ENCODE results near the gene PYGL. TPM values are rescaled to one million over a fixed set of nuclear protein-coding genes. Genes with fewer than 3 reads are reported as not detected.

The PYGL gene
- polyA plus RNA-seq, 1 donor (not counting 4 experiments of a cell fraction or from before 2014, with no cell fraction given): 331 TPM

- Histone ChIP-seq H3K27ac (ENCODE audit: control insufficient read depth, insufficient read depth, low read length) (peak overlapping the region; percentile 84), H3K9me1 (ENCODE audit: control insufficient read depth, extremely low read depth, insufficient read depth, low read length) (no peaks in the 10 kb centered on the region), H3K9me3 (ENCODE audit: control insufficient read depth, low read depth, low read length) (no peaks in the 10 kb centered on the region), H3K4me1 (ENCODE audit: control insufficient read depth, extremely low read depth, insufficient read depth, low read length) (peaks cover 41% of the 10 kb centered on the region), H3K79me2 (ENCODE audit: control insufficient read depth, insufficient read depth, low read length) (peaks cover 51% of the 10 kb centered on the region), H3K4me2 (ENCODE audit: control insufficient read depth, extremely low read depth, insufficient read depth, low read depth, low read length) (peak overlapping the region; percentile 81), H3K27me3 (ENCODE audit: control insufficient read depth, extremely low read depth, insufficient read depth, low read length) (no peaks in the 10 kb centered on the region), H3K4me3 (ENCODE audit: control insufficient read depth in 2 of 3, extremely low read depth in 1 of 3, insufficient read depth in 2 of 3, low read depth in 1 of 3, low read length in 3 of 3) (no peak overlapping the region), H3K36me3 (ENCODE audit: control insufficient read depth in 2 of 2, extremely low read depth in 1 of 2, insufficient read depth in 2 of 2, low read length in 2 of 2) (peaks cover 23 to 35% of the 10 kb centered on the region in 2 experiments), H3K9ac (ENCODE audit: control insufficient read depth, extremely low read depth, insufficient read depth, low read length) (peak overlapping the region; percentile 13), H4K20me1 (ENCODE audit: control insufficient read depth, extremely low read depth, insufficient read depth, low read length) (no peaks in the 10 kb centered on the region), H2AFZ (ENCODE audit: control insufficient read depth, low read length) (no peak overlapping the region)
- peak; percentile 65 for FAIRE-seq
- dilution Hi-C loops (cut with MboI; ENCODE audit: extremely low pct_ligation_motif_present, low sequenced_read_pairs): no loop called here
- TF ChIP-seq, protein P1, sequence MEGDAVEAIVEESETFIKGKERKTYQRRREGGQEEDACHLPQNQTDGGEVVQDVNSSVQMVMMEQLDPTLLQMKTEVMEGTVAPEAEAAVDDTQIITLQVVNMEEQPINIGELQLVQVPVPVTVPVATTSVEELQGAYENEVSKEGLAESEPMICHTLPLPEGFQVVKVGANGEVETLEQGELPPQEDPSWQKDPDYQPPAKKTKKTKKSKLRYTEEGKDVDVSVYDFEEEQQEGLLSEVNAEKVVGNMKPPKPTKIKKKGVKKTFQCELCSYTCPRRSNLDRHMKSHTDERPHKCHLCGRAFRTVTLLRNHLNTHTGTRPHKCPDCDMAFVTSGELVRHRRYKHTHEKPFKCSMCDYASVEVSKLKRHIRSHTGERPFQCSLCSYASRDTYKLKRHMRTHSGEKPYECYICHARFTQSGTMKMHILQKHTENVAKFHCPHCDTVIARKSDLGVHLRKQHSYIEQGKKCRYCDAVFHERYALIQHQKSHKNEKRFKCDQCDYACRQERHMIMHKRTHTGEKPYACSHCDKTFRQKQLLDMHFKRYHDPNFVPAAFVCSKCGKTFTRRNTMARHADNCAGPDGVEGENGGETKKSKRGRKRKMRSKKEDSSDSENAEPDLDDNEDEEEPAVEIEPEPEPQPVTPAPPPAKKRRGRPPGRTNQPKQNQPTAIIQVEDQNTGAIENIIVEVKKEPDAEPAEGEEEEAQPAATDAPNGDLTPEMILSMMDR (optimal IDR thresholded peaks at IDR 0.05 in 1 of 3, IDR thresholded peaks at IDR 0.05 in 1 of 3, conservative IDR thresholded peaks at IDR 0.05 in 1 of 3; ENCODE audit: extremely low read depth in 1 of 3, insufficient read depth in 2 of 3, low read length in 3 of 3): no peak
- no peak for TF ChIP-seq EZH2 (IDR thresholded peaks at IDR 0.05; ENCODE audit: low read length)
- DNase-seq (ENCODE audit: low read depth, low spot score): no peak
These were observed 8.3 kb downstream of the PYGL start for GRCh38 chr14:50936016-50936340.

GRCh38 chr14:50935126-50936015 is 8.9 kb downstream of the PYGL start:
- Histone ChIP-seq H4K20me1 (ENCODE audit: control insufficient read depth, extremely low read depth, insufficient read depth, low read length) (no peaks in the 10 kb centered on the region), H3K27me3 (ENCODE audit: control insufficient read depth, extremely low read depth, insufficient read depth, low read length) (no peaks in the 10 kb centered on the region), H3K4me2 (ENCODE audit: control insufficient read depth, extremely low read depth, insufficient read depth, low read depth, low read length) (no peak overlapping the region), H3K9ac (ENCODE audit: control insufficient read depth, extremely low read depth, insufficient read depth, low read length) (no peak overlapping the region), H3K9me3 (ENCODE audit: control insufficient read depth, low read depth, low read length) (no peaks in the 10 kb centered on the region), H2AFZ (ENCODE audit: control insufficient read depth, low read length) (no peak overlapping the region), H3K4me3 (ENCODE audit: control insufficient read depth in 2 of 3, extremely low read depth in 1 of 3, insufficient read depth in 2 of 3, low read depth in 1 of 3, low read length in 3 of 3) (no peak overlapping the region), H3K4me1 (ENCODE audit: control insufficient read depth, extremely low read depth, insufficient read depth, low read length) (peaks cover 38% of the 10 kb centered on the region), H3K27ac (ENCODE audit: control insufficient read depth, insufficient read depth, low read length) (no peak overlapping the region), H3K9me1 (ENCODE audit: control insufficient read depth, extremely low read depth, insufficient read depth, low read length) (no peaks in the 10 kb centered on the region), H3K36me3 (ENCODE audit: control insufficient read depth in 2 of 2, extremely low read depth in 1 of 2, insufficient read depth in 2 of 2, low read length in 2 of 2) (peaks cover 25 to 39% of the 10 kb centered on the region in 2 experiments), H3K79me2 (ENCODE audit: control insufficient read depth, insufficient read depth, low read length) (peaks cover 46% of the 10 kb centered on the region)
- no peak for TF ChIP-seq EZH2 (IDR thresholded peaks at IDR 0.05; ENCODE audit: low read length)
- TF ChIP-seq, protein P1 (optimal IDR thresholded peaks at IDR 0.05 in 1 of 3, IDR thresholded peaks at IDR 0.05 in 1 of 3, conservative IDR thresholded peaks at IDR 0.05 in 1 of 3; ENCODE audit: extremely low read depth in 1 of 3, insufficient read depth in 2 of 3, low read length in 3 of 3): no peak
- no peak for FAIRE-seq
- no peak for DNase-seq (ENCODE audit: low read depth, low spot score)
- dilution Hi-C loops (cut with MboI; ENCODE audit: extremely low pct_ligation_motif_present, low sequenced_read_pairs): no loop called here
